Transverse colon (tissue), 4 donors: ENCODE data around the gene EFNA1. TPM values are rescaled to one million over a fixed set of nuclear protein-coding genes. Genes with fewer than 3 reads are reported as not detected.

ENCODE experiments used
- DNase-seq: peaks from one replicate; pipeline ENCODE4 v3.0.0-alpha.2; 2019
- H3K27ac ChIP-seq, 4 donors: fragments of 200-600 bp; sonication (generic); 2 replicates each; pipeline ENCODE4 v1.5.1; 2016 to 2018; ENCODE audit warnings: inconsistent platforms in 4 of 4
- H3K27me3 ChIP-seq: fragments of 200-600 bp; sonication (generic); 2 replicates; pipeline ENCODE4 v1.5.1; 2017; ENCODE audit warnings: inconsistent platforms
- H3K36me3 ChIP-seq, 4 donors: fragments of 200-600 bp; sonication (generic); 2 replicates each; pipeline ENCODE4 v1.5.1; 2017 to 2019; ENCODE audit warnings: inconsistent platforms in 4 of 4
- H3K4me1 ChIP-seq, 4 donors: fragments of 200-600 bp; sonication (generic); 2 replicates each; pipeline ENCODE4 v1.5.1; 2017 to 2020; ENCODE audit warnings: inconsistent platforms in 4 of 4
- H3K4me3 ChIP-seq, 4 donors: fragments of 200-600 bp; sonication (generic); 1 replicate in 1 of 4; 2 replicates in 3 of 4; pipeline versions ENCODE4 v1.5.1 to v1.6.1; 2017 to 2019; ENCODE audit warnings: inconsistent platforms in 4 of 4
- H3K9me3 ChIP-seq, 2 donors: fragments of 200-600 bp; sonication (generic); 2 replicates each; pipeline ENCODE4 v1.5.1; 2017 to 2019; ENCODE audit warnings: inconsistent platforms in 2 of 2
- EP300 ChIP-seq: sonication (generic); formaldehyde crosslinking; IDR thresholded peaks from one replicate; pipeline ENCODE4 v1.6.1; 2017; ENCODE audit warnings: antibody characterized with exemption, low read depth
- POLR2A ChIP-seq: fragments of 450-650 bp; IDR thresholded peaks from one replicate; pipeline ENCODE4 v1.6.1; 2016; ENCODE audit warnings: antibody characterized with exemption, mild to moderate bottlenecking, moderate library complexity
- POLR2AphosphoS5 ChIP-seq, 3 donors: sonication (generic); formaldehyde crosslinking; IDR thresholded peaks; one replicate each; pipeline ENCODE4 v1.6.1; 2016; ENCODE audit warnings: antibody characterized with exemption in 3 of 3
- WGBS, 2 donors: methylation state at CpG; one replicate each; pipeline ENCODE4 v1.1.5; 2018; ENCODE audit warnings: low coverage in 1 of 2; 5-methylcytosine and 5-hydroxymethylcytosine counted together
- in situ Hi-C, 4 donors: fragments of 200-750 bp; cut with MboI; loops; one replicate each; pipeline versions ENCODE4 v1.15.0 to v1.15.1; 2017; ENCODE audit warnings: low sequenced_read_pairs in 3 of 4, low pct_ligation_motif_present in 1 of 4, low pct_unique_long_range_greater_than_20kb in 1 of 4
- intact Hi-C: fragments of 100-400 bp; cut with DNase I; formaldehyde crosslinking; loops from one replicate; pipeline ENCODE4 v1.15.1; 2023; ENCODE audit warnings: low total_unique reads
- total RNA-seq, 4 donors: library from RNA; depleted of rRNA; stranded (reverse); fragments of >200 nt; gene quantifications; one replicate each; pipeline ENCODE4 v1.1.0, GENCODE V29; 2016
- TF ChIP-seq, protein P1 (sequence below), 5 experiments: fragments of 200-600 bp in 3 of 5; fragments of 450-650 bp in 2 of 5; sonication (generic) in 3 of 5; IDR thresholded peaks; 1 replicate in 2 of 5; 2 replicates in 3 of 5; pipeline ENCODE4 v1.5.1; 2016 to 2017; ENCODE audit warnings: antibody characterized with exemption in 5 of 5, inconsistent platforms in 3 of 5, mild to moderate bottlenecking in 2 of 5, moderate library complexity in 1 of 5

The EFNA1 gene
- total RNA-seq, 4 donors from 2014 or later: 18.5 to 108 (median 62.7) TPM

DNA sequence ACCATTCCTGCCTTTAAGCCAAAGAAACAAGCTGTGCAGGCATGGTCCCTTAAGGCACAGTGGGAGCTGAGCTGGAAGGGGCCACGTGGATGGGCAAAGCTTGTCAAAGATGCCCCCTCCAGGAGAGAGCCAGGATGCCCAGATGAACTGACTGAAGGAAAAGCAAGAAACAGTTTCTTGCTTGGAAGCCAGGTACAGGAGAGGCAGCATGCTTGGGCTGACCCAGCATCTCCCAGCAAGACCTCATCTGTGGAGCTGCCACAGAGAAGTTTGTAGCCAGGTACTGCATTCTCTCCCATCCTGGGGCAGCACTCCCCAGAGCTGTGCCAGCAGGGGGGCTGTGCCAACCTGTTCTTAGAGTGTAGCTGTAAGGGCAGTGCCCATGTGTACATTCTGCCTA, 6.6 kb downstream of the EFNA1 start:
- 45% methylated on average over 1 of the region's 1 CpG; no CpG with 5 or more reads in 1 of the 2 donors for WGBS, 2 donors
- Histone ChIP-seq H3K9me3 (no peaks in the 10 kb centered on the region), H3K36me3 (peaks cover 0 to 23% (median 6%) of the 10 kb centered on the region in 4 donors), H3K27me3 (no peaks in the 10 kb centered on the region), H3K4me3 (peak overlapping the region in 1 of 4 donors; percentile 60), H3K27ac (peak overlapping the region; percentile 96 to 100 (median 100)), H3K4me1 (peaks cover 12 to 88% (median 63%) of the 10 kb centered on the region in 4 donors)
- DNase-seq: no peak
- TF ChIP-seq POLR2AphosphoS5 (IDR thresholded peaks at IDR 0.05) (no peak), POLR2A (no peak), EP300 (no peak)
- TF ChIP-seq, protein P1, sequence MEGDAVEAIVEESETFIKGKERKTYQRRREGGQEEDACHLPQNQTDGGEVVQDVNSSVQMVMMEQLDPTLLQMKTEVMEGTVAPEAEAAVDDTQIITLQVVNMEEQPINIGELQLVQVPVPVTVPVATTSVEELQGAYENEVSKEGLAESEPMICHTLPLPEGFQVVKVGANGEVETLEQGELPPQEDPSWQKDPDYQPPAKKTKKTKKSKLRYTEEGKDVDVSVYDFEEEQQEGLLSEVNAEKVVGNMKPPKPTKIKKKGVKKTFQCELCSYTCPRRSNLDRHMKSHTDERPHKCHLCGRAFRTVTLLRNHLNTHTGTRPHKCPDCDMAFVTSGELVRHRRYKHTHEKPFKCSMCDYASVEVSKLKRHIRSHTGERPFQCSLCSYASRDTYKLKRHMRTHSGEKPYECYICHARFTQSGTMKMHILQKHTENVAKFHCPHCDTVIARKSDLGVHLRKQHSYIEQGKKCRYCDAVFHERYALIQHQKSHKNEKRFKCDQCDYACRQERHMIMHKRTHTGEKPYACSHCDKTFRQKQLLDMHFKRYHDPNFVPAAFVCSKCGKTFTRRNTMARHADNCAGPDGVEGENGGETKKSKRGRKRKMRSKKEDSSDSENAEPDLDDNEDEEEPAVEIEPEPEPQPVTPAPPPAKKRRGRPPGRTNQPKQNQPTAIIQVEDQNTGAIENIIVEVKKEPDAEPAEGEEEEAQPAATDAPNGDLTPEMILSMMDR (IDR thresholded peaks at IDR 0.05): no peak
- intact Hi-C loops: no loop called here
- in situ Hi-C loops: no loop called here

DNA sequence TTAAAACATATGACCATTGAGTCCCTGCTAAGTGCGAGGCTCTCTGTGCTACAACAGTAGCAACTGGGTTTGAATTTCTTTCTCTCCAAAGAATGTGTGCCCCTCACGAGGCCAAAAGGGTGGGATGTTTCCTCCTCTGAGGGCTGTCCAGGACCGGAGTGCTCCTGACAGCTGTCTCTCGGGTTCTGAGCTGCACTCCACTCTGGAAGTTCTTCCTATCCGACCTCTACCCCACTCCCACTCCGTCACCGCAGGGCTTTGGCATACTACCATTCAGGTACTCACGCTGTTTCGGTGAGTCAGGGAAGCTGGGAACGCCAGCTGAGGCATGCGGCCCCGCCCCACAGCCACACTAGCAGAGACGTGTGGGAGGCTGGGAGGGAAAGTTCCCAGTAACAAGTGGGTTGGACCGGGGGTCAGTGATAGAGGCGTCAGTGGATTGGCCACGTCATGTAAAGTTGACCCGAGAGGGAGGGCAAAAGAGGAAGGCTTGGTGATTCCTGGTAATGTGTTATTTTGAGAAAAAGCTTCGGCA, 7.3 kb downstream of the EFNA1 start:
- H3K27me3 ChIP-seq: no peaks in the 10 kb centered on the region
- peak overlapping the region; percentile 50 to 67 (median 63) for H3K4me3 ChIP-seq
- H3K4me1 ChIP-seq: peaks cover 12 to 87% (median 61%) of the 10 kb centered on the region in 4 donors
- no peaks in the 10 kb centered on the region for H3K9me3 ChIP-seq
- H3K27ac ChIP-seq: peak overlapping the region; percentile 96 to 100 (median 100)
- in situ Hi-C loops (no loop called here), intact Hi-C loops (no loop called here)
- 10 to 15% methylated on average over 5 to 18 of the region's 18 CpGs for WGBS, 2 donors
- DNase-seq: peak; percentile 95
- peaks cover 0 to 23% (median 6%) of the 10 kb centered on the region in 4 donors for H3K36me3 ChIP-seq
- TF ChIP-seq, protein P1 (IDR thresholded peaks at IDR 0.05): no peak
- TF ChIP-seq POLR2AphosphoS5 (IDR thresholded peaks at IDR 0.05) (peak; percentile 81 to 84 (median 81)), EP300 (peak; percentile 66), POLR2A (no peak)

DNA sequence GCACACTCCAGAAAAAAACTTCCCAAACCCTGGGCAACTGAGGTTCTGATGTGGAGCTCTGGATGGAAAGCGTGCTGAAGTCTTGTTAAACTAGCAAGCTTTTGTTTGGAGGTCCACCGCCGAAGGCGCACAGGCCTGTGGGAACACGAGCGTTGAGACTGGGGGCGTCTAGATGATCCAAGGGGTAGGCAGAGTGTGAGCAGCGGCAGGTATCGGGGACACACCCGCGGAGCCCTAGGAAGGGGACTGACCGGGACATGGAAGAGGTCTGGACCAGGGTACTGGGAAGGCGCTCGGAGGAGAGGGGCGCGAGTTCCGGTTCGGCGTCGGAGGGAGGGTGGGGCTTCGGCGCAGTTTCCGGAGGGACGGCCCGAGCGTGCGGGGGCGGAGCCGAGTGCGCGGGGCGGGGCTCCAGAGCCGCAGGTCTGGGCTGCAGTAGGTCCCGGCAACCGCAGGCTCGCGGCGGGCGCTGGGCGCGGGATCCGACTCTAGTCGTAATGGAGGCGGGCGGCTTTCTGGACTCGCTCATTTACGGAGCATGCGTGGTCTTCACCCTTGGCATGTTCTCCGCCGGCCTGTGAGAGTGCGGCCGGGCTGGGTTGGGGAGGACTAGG, 7.8 kb downstream of the EFNA1 start, which contains the start of gene SLC50A1:
TSS of gene SLC50A1 (plus strand) at position 438 of the 614 bp plus-strand sequence. CDS start at position 498, 60 bp downstream.
- Histone ChIP-seq H3K36me3 (peaks cover 0 to 23% (median 6%) of the 10 kb centered on the region in 4 donors), H3K9me3 (no peaks in the 10 kb centered on the region), H3K4me3 (peak within 1 kb of the TSS; percentile 50 to 67 (median 63)), H3K4me1 (peaks cover 12 to 83% (median 56%) of the 10 kb centered on the region in 4 donors), H3K27me3 (no peaks in the 10 kb centered on the region), H3K27ac (peak within 1 kb of the TSS; percentile 96 to 100 (median 100))
- in situ Hi-C loops: no loop called here
- peak; percentile 97 for TF ChIP-seq POLR2A
- peak; percentile 96 to 98 (median 97) for TF ChIP-seq POLR2AphosphoS5 (IDR thresholded peaks at IDR 0.05)
- TF ChIP-seq EP300: no peak
- TF ChIP-seq, protein P1 (IDR thresholded peaks at IDR 0.05): peak; percentile 35 to 84 (median 47)
- DNase-seq: peak; percentile 96
- 0% methylated on average over 3 to 47 of the region's 52 CpGs for whole genome bisulfite sequencing, 2 donors
- intact Hi-C loops: no loop called here

DNA sequence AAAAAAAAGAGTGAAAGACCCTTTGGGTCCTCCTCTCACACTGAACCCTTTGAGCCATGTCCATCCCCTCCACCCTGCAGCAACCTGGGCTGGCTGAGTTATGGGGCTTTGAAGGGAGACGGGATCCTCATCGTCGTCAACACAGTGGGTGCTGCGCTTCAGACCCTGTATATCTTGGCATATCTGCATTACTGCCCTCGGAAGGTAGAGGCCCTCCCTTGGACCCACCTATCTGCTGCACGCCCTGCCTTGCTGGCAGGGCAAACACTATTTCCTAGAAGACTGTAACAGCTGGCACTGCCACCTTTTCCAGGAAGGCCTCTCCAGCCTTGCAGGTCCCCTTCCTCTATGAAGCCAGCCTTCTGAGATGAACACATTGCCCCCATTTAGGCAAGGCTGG, 9.1 kb downstream of the EFNA1 start:
- H3K9me3 ChIP-seq: no peaks in the 10 kb centered on the region
- H3K27ac ChIP-seq: peak overlapping the region; percentile 96 to 100 (median 100)
- peak overlapping the region in 3 of 4 donors; percentile 50 to 67 (median 60) for H3K4me3 ChIP-seq
- intact Hi-C loops: no loop called here
- WGBS, 2 donors: 20 to 26% methylated on average over 6 of the region's 6 CpGs
- TF ChIP-seq POLR2AphosphoS5 (IDR thresholded peaks at IDR 0.05): peak in 2 of 3 donors; percentile 34 to 43
- TF ChIP-seq, protein P1 (IDR thresholded peaks at IDR 0.05): peak in 1 of 5 experiments; percentile 35
- TF ChIP-seq EP300: no peak
- TF ChIP-seq POLR2A: peak; percentile 49
- in situ Hi-C loops: no loop called here
- H3K4me1 ChIP-seq: peaks cover 12 to 72% (median 52%) of the 10 kb centered on the region in 4 donors
- peak; percentile 57 for DNase-seq
- H3K27me3 ChIP-seq: no peaks in the 10 kb centered on the region
- H3K36me3 ChIP-seq: peaks cover 0 to 19% (median 4%) of the 10 kb centered on the region in 4 donors
